Measurements from ENCODE around the gene CDH10. TPM values are rescaled to one million over a fixed set of nuclear protein-coding genes. Genes with fewer than 3 reads are reported as not detected.

The CDH10 gene
- polyA plus RNA-seq, 1 donor from 2014 or later = 5.3 TPM

Small RNA genes within 50 kb of the gene (small RNA-seq; reads per million reads assigned to genes)
- 0 reads per million in 3 experiments for gene AC091885.1
- 0 reads per million in 3 experiments for gene RF00017

All from neural cell (in vitro differentiated cells).